Activated CD4-positive, alpha-beta T cell treated with anti-CD3 and anti-CD28 coated beads, Interleukin-2, Interleukin-4, amounts not matched to agents 100 ng/mL and 50 ng/mL, durations not matched to agents 16 hours and 8 hours (primary cell): ENCODE measurements around the gene NEUROG2.

ENCODE experiments used
- DNase-seq: peaks from one replicate; pipeline ENCODE4 v3.0.0-alpha.2; 2020; ENCODE audit warnings: low spot score

Gene NEUROG2

DNA sequence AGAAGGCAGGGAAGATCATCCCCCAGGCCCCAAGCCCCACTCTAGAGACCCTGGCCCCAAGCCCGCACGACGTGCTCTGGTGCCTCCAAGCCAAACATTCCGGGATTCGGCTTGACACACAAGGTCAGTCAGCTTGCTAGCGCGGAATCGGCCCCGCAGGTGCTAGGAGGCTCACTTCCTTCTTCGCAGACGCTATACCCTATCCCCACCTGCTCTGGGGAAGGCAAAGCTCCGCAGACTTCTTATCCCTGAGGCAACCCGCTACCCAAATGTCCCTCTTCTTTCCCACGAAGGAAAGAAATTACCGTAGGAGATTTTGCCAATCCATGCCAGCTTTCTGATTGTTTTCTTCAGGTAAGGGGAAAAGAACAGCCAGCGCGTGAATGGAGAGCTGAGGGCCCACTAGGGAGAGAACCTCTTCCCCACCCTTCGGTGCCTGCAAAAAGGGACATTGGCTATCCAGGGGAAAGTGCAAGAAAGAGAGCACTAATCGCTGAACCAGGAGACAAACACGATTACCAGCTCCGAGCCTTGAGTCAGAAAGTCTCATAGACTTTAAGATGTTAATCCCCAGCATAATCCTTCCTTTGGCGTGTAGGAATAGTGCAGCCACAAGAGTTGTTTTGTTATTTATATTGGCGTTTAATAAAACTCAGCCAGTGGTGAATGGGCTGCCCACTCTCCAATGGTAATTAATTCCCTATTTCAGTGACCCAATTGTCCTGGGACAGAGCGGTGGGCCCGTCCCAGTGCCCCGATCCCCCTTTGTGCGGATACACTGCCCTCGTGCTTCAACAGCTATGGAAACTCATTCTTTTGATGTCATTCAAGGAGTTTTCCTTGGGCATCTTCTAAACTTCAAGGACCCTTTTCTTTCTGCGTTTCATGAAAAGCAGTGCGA, 5.4 kb upstream of the NEUROG2 start:
- DNase-seq = no peak

GRCh38 chr4:112520598-112521122, 4.7 kb upstream of the NEUROG2 start:
- DNase-seq = no peak

DNA sequence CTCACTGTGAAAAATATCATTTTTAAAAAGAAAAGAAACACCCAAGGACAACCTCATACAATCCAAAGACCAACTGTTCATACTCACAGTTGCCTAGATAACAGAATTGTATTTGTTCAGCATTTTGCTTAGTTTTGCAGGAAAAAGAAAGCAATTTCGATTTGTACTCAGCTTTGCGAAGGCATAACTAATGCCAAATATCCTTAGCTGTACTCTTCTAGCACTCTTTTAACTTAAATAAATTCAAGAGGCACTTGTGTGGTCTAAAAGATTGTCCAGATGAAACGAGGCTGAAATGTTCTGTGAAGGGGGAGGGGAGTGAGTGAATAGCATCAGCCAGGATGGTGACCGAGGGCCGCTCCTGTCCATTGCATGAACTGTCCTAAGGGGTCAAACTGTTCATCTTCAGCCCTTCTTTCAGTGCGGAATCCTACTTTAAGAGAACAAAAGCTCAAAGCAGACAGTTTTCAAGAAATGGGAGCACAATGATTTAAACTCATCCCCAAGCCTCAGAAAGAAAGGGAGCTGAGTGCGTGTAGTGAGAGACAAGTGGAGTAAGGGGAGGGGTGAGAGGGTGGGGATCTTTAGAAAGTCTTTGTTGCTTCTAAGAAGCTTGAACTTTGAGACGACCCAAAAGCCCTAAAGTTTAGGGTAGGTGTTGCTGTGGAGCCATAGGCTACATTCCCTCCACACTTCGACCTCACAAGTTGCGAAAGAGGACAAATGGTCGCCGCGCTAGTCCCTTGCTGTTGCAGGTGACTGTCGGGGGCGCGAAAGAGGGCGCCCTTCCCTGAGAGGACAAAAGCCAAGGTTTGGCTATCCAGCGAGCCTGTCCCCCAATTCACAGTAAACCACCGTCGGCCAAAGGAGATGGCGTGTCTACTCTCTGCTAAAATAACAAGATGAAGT, 4.0 kb upstream of the NEUROG2 start:
- DNase-seq = no peak

GRCh38 chr4:112518675-112519074, 2.7 kb upstream of the NEUROG2 start:
- DNase-seq = no peak

- no peak for DNase-seq
Measured at GRCh38 chr4:112517911-112518310, 1.9 kb upstream of the NEUROG2 start.

- DNase-seq = no peak
Measured at GRCh38 chr4:112517067-112517634, 1.2 kb upstream of the NEUROG2 start.

- no peak for DNase-seq
Measured at GRCh38 chr4:112516471-112517066, 589 bp upstream of the NEUROG2 start.

DNA sequence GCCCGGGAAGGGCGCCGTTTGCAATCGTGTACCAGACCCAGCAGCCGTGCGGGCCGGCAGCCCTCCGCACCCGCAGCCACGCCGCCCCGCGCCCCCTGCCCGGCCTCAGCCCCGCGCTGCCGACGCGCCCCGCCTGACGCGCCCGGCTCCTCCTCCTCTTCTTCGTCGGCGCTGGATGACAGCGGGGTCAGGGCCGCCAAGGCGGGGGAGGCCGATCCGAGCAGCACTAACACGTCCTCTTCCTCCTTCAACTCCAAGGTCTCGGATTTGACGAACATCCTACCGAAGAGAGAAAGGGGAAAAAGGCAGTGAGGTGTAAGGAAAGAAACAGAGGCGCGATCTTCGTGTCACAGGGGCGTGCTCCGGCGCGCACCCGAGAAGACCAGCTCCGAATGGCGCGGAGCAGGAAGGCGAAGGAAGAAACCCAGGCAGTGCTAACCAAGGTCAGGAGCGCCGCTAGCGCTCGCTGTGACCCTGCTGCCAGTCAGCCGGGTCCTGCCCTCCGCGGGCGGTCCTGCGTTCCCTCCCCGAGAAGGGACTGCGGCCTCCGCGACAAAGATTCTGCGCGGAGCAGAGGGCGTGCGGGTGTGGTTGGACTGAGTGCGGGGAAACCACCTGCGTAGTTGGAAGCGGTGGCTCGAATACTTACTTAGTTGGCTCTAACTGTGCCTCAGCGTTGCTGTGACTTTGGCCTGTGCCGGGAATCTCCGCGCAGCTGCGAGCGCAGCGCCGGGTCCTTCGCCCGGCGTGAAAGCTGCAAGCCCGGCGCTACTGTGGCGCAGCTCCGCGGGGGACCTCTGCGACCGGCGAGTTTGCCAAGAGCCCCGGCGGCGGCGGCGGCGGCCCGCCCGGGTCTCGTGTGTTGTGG, 548 bp downstream of the NEUROG2 start:
- peak; percentile 24 for DNase-seq

DNA sequence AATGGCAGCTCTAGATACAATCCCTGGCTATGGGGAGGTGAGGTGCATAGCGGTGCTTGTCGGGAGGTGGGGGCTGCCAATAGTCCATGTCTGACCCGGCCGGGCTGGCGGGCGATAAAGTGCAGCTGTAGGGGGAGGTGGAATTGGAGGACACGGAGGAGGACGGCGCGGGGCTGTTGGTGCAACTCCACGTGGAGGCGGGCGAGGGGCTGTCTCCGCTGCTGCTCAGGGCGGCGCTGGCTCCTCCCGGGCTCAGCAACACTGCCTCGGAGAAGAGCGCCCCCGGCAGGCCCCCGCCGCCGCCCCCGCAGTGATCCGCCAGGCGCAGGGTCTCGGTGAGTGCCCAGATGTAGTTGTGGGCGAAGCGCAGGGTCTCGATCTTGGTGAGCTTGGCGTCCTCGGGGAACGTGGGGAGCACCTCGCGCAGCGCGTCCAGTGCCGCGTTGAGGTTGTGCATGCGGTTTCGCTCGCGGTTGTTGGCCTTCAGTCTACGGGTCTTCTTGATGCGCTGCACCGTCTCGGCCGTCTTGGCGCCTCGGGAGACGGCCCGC, 1.3 kb downstream of the NEUROG2 start:
- no peak for DNase-seq

DNA sequence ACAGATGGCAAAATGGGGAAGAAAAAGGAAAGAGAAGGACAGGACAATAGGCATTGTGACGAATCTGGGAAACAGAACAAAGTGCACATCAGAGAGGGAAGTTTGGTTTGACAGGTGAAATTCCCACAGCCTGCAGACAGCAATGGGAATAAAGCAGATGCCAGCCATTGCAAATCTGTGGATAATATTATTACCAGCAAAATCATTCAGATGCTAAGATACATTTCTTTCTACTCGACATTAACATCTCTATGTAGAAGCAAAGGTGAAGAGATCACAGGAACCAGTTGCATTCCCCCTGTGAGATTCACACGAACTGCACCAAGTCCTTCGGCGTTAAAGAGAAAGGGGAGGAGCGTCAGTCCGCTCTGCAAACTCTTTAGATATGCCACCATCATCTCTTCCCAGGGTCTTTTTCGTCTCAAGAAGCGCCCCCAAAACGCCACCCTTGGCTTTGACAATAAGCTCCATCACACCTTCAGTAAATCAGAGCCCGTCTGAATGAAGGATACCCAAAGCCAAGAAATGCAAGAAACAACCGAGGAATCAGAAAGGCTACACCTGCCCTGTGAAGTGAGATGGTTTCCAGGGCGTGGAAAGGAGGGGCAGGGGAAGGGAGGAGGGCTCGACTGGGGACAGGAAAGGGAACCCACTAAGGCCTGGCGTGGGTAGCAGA, 1.9 kb downstream of the NEUROG2 start:
- DNase-seq = no peak

DNA sequence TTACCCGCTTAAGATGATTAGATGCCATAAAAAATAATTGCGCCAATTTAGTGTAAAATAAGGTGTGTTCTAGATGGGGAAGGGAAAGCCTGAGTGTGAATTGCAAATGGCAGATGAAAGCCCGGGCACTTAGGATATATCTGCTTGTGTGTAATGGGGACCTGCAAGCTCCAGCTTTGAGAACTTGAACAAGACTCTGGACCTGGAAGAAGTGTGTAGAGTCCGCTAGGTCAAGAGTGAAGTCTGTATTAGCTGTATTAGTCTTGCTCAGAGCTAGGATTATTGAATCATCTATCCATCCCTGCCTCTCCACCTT, 4.2 kb downstream of the NEUROG2 start:
- no peak for DNase-seq

DNA sequence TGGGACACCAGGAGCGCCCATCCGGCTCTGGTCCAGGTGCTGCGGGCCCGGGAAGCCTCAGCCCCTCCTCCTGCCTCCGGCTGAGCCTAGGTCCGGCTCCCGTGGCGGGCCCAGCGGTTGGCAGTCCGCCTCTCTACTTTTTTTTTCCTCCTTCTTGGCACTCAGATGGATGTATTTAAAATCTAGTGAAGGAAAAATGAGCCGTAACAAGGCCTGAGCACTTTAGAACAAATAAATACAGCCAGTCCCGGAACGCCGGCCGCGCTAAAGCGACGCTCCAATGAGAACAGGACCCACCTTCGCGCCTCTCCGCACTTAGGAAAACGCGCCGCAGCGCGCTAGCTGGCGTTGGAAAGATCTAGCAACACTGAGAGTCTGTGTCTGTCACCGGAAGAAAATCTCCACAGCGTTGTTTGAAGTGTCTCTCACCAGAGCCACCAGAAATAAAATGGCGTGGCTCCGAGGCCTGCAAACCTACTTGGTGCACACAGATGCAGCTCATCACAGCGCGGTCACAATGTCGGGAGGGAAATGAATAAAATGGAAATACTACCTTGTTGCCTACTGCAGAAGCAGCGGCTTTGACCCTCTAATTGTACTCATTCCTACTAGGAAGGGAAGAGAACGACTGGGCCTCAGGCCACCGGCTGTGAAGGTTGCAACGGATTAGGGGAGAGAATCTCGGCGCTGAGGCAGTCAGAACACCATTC, 4.7 kb downstream of the NEUROG2 start:
- no peak for DNase-seq

GRCh38 chr4:112510291-112511092, 5.5 kb downstream of the NEUROG2 start:
- DNase-seq = no peak

DNA sequence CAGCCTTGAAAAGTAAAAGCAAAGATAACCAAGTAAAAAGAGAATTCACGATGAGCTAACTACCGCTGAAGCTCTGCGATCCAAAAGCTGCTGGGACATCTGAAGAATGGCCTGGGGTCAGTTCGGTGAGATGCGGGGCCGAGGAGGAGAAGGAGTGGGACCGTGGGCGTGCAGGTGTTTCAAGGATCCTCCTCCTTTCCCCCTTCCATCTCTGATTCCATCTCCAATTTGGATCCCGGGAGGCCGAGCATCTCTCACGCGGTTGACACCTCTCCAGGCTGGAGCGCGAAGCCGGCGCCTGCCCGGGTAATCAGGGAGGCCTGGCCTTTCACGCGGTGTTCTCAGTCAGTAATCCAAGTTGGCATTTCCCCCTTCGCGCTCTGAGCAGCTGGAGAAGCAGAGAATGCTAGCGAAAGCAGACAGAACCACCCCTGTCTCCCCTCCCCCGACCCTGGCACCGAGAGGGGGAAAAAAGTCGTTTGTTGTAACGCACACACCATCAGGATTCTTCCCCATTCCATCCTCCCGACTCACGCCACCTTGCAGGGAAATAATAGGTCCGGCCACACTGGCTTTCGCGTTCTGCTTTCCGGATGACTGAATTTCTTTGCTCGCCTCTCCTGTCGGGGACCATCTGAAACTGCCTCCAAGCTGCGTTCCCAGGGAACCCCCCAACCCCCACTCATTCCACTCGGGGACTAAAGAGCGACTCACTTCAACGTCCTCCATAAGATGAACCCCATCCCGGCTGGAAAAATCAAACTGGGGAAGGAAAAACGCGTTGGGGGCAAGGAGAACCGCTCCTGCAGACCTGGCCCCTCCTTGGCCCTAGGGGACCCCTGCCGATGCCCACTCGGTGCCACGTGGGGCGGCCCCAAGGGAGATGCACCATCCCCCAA, 6.5 kb downstream of the NEUROG2 start:
- DNase-seq = no peak

GRCh38 chr4:112508356-112508755, 7.6 kb downstream of the NEUROG2 start:
- DNase-seq = no peak

DNA sequence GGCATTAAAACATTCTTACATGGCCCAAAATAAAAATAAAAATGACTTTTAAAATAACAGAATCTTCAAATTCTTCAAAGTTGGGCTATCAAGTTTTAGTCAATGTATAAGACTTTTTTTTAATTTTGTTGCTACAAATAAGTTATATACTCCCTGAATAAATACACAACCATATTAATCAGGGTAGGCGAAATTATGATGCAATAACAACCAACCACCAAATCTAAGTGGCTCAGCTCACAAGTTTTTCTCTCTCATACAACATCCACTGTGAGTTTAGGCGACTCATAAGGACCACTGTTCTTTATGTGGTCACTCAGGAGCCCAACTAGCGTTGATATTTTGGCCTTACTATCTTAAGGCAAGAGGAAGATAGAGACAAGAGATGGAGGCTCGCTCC, 11.2 kb downstream of the NEUROG2 start:
- DNase-seq = no peak

DNA sequence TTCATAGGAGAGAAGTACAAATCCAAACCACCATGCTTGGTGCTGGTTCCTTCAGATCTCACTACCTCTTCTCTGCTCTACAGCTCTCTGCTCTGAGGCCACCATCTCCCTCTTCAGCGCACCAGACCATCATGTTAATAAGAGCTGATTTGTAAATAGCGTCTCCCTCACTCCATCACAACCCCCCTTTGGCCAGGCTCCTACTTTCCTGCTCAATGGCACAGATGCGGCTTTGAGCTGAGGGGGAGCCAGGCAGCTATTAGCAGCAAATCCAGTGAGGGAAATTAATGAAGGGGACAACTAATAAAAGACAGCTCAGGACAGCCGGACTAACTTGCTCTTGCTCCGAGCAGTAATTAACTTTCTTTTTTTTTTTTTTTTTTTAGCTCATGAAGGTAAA, 13.1 kb downstream of the NEUROG2 start:
- no peak for DNase-seq

GRCh38 chr4:112492321-112492720, 23.7 kb downstream of the NEUROG2 start:
- DNase-seq = no peak
